GM21447 (cell line): ENCODE measurements around the gene DPP3.
A peak's percentile ranks its signal among the peaks of the same experiment; 100 is the strongest.

ENCODE experiments used
- ATAC-seq: cut with Tn5 transposase; IDR thresholded peaks from one replicate; pipeline ENCODE4 v1.9.1; 2021; ENCODE audit not compliant: unreplicated experiment

The DPP3 gene

GRCh38 chr11:66464916-66465315 lies 15.3 kb upstream of the DPP3 start:
- no peak for ATAC-seq

DNA sequence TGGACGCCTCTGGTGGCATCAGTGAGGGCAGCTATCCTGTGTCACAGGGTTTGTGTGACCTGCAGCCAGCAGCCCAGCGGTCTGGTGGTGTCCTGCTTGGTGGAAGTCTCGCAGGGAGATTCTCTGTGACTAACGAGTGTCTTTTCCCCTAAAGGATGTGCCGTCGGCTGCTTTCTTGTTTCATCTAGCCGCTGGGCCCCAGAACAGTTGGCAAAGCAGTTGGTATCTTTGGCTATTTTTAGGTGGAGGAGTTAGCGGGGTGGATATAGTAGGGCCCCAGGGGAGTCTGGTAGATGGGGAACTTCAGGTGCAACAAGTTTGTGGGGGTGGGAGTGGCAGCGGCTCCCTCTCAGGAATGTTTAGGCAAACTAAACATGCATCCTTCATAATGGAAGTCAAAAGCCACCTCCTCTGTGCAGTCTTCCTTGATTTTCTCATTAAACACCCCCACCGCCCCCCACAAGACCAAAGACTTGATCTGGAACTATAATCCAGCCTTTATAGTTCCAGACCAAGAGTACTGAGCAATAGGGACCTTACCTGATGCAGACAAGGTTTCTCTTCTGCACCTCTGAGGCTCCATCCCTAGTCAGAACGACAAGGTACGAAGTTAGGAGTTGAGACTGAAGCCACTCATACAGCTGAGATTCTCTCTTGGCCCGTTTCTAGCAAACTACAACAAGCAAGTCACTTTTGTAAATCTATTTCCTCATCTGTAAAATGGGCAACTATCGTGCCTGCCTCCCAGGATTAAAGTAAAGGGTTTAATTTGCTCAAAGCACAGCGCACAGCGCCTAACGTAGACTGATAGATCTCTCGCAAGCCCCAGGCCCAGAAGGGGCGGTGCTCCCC lies 14.6 kb upstream of the DPP3 start:
- ATAC-seq: no peak

- peak; percentile 74 for ATAC-seq
These were observed 13.8 kb upstream of the DPP3 start, which contains the start of gene PELI3 for GRCh38 chr11:66466225-66467033. TSS of gene PELI3 (plus strand) at chr11:66466905. CDS start at chr11:66468129, 1,224 bp downstream.

DNA sequence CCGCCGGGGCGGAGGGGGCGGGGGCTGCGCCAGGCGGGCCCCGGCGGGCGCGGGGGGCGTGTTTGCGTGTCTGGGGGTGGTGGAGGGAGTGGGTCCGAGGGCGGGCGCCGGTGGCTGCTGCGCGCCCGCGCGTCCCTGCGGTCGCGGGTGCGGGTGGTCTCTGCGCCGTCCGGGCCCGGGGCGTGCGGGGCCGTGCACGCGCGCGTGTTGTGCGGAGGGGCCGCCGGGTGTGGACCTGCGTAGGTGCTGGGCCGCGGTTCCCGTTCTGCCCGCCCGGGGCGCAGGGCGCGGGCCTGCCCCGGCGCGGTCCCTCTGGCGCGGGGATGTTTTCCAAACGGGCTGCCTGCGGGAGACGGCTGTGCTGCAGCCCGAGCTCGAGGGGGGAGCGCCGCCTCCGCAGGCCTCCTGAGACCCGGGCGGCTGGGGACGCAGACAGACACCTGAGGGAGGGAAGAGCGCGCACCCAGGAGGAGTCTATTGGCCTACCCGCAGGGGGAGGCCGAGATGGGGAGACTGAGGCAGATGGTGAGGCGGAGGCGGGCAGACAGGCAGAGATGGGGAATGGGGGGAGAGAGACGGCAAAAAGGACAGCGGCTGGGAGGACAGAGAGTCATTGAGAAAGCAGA lies 13.1 kb upstream of the DPP3 start:
- peak; percentile 42 for ATAC-seq

- ATAC-seq: no peak
These were observed 12.5 kb upstream of the DPP3 start for GRCh38 chr11:66467756-66468155.

DNA sequence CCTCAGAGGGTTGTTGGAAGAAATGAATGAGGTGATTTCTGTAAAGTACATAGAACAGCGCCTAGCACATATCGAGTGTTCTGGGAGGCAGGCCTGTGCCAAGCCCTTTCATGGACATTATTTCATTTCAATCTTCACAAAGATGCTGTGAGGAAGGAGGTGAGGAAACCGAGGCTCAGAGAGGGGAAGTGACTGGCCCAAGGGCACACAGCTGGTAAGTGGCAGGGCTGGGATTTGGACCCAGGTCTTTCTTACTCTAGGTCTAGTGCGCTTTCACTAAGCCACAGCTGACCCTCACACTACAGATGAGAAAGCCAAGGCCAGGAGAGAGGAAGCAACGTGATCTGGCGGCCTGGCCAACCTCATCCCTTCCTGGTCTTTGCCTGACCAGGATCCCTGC lies 11.5 kb upstream of the DPP3 start:
- no peak for ATAC-seq

DNA sequence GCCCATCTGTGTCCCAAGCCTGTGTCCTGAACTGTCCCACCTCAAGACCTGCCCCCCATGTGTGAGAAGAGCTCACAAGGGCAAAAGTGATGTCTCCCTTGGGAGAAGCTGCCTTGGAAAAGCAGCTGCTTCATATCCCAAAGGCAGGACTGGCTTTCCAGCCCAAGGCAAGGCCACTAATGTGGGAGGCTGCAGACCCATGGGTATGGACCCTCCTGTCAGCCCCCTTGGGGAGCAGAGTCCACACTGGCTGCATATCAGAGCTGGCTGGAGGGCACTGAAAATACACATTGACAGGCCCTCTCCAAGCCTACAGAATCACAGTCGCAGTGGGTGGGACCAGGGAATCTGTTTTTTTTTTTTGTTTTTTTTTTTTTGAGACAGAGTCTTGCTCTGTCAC lies 10.8 kb upstream of the DPP3 start:
- no peak for ATAC-seq

- no peak for ATAC-seq
These were observed 10.2 kb upstream of the DPP3 start for GRCh38 chr11:66470015-66470414.

DNA sequence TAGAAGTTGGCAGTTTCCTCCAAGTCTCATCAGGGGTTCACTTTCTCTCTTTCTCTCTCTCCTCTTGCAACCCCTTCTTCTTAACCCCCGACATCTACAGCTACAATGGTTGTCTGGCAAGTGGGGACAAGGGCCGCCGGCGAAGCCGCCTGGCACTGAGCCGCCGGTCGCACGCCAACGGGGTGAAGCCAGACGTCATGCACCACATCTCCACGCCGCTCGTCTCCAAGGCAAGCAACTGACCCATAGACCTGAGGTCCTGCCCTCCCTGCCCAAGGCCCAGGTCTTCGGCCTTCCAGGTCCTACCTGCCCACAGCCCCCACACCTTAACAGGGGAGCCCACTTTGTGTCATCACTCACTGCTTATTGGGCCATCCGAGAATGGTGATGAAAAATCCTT lies 9.1 kb upstream of the DPP3 start:
- ATAC-seq: no peak

DNA sequence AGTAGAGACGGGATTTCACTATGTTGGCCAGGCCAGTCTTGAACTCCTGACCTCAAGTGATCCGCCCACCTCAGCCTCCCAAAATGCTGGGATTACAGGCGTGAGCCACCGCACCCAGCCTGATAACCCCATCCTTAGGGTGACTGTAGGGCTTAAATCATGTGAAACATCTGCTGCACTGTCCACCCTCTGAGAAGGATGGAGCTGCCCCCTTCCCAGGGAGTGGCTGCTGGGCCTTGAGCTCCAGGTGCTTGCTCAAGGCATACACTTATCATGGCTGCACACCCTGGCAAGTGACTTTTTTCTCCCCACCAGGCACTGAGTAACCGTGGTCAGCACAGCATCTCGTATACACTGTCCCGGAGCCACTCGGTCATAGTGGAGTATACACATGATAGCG lies 8.2 kb upstream of the DPP3 start:
- no peak for ATAC-seq

- ATAC-seq: no peak
These were observed 7.1 kb upstream of the DPP3 start for GRCh38 chr11:66473167-66473566.

GRCh38 chr11:66473608-66474515 lies 6.4 kb upstream of the DPP3 start:
- ATAC-seq: no peak

DNA sequence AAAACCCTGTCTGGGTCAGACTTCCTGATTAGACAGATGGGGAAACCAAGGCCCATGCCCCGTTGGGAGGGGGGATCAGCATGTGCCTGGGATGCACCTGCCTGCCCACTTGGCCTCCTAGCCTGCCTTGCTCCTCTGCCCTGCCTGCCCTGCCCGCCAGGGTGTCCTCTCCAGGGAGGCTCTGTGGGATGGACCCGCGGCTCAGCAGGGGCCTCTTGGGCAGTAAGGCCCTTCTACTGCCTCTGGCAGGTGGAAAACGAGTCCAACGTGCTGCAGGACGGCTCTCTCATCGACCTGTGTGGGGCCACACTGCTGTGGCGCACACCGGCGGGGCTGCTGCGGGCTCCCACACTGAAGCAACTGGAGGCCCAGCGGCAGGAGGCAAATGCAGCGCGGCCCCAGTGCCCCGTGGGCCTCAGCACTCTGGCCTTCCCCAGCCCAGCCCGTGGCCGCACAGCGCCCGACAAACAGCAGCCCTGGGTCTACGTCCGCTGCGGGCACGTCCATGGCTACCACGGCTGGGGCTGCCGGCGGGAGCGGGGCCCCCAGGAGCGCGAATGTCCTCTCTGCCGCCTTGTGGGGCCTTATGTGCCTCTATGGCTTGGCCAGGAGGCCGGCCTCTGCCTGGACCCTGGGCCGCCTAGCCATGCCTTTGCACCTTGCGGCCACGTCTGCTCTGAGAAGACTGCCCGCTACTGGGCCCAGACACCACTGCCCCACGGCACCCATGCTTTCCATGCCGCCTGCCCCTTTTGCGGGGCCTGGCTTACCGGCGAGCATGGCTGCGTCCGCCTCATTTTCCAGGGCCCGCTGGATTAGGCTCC lies 4.7 kb upstream of the DPP3 start:
- no peak for ATAC-seq

GRCh38 chr11:66476173-66476840 lies 3.9 kb upstream of the DPP3 start:
- ATAC-seq: no peak

DNA sequence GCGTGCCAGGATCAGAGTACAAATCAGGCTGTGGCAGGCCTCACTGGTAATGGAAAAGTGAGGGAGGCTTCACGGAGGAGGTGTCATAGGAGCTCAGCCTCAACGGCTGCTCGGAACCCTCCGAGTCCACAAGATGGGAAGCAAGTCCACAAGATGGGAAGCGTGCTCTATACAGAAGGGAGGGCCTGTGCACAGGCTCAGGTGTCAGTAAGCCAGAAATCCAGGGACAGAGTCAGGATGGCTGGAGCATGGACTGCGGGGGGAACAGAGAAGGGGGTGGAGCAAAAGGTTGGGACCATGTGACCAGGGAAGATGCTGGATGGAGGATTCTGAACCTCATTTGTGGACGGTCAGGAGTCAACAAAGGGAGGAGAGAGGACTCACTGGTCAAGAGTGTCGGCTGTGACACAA lies 3.4 kb upstream of the DPP3 start:
- no peak for ATAC-seq

GRCh38 chr11:66477263-66478201 lies 2.7 kb upstream of the DPP3 start:
- ATAC-seq: no peak

DNA sequence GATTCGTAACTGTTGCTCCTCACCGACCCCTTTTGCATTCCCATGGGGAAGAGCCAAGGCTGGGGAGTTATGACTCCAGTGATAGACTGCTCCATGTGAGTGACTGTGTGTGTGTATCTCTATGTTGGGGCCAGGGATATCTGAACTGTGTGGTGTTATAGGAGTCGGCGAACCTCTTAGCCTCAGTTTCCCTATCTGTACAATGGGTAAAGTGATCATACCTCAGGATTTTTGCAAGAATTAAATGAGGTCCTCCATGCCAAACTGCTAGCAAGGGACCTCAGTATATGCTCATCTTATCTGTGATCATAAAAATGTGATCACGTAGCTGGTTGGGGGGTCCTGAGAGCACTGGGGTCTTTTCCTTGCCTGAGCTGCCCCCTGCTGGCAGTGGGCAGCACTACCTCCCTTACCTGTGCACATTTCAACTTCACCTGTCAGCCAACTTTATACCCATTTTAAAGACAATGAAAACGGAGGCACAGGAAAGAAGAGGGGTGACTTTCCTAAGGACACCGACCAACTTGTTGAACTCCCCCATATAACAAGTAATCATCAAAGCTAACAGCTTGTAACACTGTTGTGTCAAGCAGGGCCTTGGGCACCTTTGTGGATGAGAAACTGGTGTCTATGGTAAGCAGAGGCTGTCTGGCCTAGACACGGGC lies 1.4 kb upstream of the DPP3 start:
- ATAC-seq: no peak
